Renal pelvis (tissue), 4 donors: Measurements from ENCODE around the gene DMBX1. TPM values are rescaled to one million over a fixed set of nuclear protein-coding genes. Genes with fewer than 3 reads are reported as not detected.

Source experiments
- DNase-seq: peaks from one replicate; pipeline ENCODE4 v3.0.0-alpha.2; 2013
- polyA plus RNA-seq, 3 donors: library from polyadenylated mRNA; unstranded; fragments of 120-200 nt; gene quantifications; one replicate each; pipeline ENCODE4 v1.2.1, GENCODE V29; 2013; ENCODE audit not compliant: insufficient read length in 3 of 3

DMBX1 gene
- polyA plus RNA-seq, 3 donors, result 0.06 TPM; not detected in 2

GRCh38 chr1:46481961-46482360, 7.7 kb upstream of the DMBX1 start:
- DNase-seq, result no peak

- no peak for DNase-seq
Measured at GRCh38 chr1:46483589-46483988, 6.0 kb upstream of the DMBX1 start.

GRCh38 chr1:46484783-46485490, 4.7 kb upstream of the DMBX1 start:
- no peak for DNase-seq

- DNase-seq, result no peak
Measured at GRCh38 chr1:46485564-46486431, 3.8 kb upstream of the DMBX1 start.

GRCh38 chr1:46486432-46487015, 3.1 kb upstream of the DMBX1 start:
- DNase-seq, result no peak

GRCh38 chr1:46487818-46488218, 1.8 kb upstream of the DMBX1 start:
- DNase-seq, result no peak

DNA sequence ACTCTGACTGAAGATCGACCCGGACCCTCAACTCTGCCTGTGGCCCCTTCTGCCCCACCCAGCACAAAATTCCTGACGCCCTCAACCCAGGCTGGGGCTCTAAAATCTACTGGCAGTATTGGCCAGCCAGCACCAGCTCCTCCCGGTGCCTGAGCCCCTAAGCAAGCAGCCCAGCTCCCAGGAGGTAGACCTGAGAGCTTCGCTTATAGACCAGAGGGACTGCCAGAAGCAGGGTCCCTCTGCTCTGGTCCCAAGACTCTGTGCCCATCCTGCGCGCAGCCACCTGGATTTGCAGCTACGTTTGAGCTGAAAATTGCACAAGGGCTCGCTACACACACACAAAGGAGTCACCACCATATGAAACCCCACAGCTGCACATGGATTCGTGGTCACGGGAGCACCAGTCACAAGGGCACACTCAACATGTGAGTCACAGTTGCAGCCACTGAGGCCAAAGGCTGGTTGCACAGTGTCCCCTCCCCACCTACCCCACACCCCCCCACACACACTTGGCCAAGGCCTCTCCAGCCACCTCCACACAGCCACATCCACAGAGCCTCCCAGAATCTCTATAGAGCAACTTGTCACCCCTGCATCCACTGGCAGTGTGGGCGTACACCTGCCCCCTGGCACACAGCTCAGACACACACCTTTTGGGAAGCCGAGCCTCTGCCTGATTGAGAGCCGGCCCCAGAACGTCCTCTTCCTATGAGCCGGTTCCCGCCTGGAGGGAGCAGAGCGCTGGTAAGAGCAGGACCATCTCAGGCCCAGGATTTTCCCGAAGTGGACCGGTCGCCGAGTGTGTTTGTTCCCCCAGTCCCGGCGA, 1.1 kb upstream of the DMBX1 start:
- DNase-seq, result no peak

DNA sequence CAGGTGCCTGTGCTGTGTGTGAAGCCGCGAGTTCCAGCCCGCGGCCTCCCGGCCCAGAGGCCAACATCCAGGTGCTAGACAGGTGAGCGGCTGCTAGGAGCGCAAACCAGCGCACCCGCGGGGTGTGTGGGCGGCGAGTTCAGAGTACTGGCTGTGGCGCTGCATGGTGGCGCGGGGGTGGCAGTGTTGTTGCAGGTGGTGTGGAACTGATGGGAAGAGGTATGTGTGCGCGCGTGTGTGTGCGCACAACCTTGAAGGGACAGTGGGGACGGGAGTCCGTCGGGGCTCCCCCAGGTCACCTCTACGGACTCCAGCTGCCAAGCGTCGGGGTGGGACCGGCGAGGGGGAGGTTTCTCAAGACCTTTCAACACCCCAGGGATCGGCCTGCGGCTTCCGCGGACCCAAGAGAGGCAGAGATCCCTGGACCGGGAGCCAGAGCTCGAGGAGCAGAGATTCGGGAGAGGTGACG, 433 bp upstream of the DMBX1 start:
- DNase-seq, result no peak

- DNase-seq, result no peak
Measured at GRCh38 chr1:46490406-46490655, 695 bp downstream of the DMBX1 start.

DNA sequence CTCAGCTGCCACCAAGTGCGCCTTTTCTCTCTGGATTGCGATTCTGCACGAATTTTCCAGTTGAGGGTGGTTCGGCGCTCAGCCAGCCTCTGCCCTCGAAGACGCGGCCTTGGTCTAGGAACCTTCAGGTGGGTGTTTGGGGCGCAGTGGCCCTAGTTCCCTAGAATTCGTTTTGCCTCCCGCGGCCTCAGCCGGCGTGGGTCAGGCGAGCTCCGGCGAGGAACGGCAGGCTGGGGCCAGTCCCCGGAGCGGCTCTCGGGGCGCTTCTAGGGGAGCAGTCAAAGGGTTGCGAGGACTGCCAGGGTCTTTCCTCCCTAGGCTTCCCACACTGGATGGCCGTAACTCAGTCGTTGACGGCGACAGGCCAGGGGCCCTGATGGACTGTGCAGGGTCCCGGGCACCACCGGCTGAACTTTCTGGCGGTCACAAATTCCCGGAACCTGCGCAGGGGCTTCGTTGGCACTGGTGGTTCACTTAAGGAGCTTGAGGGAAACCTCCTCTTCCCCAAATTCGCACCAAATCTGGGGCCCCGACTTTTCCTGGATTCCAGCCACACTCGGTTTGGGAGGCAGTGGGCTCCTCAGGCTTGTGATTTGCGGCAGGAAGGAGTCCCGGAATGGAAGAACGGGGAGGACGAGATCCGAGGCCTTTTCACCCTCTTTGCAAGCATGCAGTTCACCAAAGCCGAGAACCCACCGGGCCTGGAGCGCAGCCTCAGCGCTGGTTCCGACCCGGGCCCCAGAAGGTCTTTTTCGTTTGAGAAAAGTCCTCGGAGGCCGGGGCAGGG, 1.2 kb downstream of the DMBX1 start:
- no peak for DNase-seq

- no peak for DNase-seq
Measured at GRCh38 chr1:46491443-46492268, 2.0 kb downstream of the DMBX1 start.

GRCh38 chr1:46492269-46492853, 2.7 kb downstream of the DMBX1 start:
- no peak for DNase-seq

- DNase-seq, result no peak
Measured at GRCh38 chr1:46492871-46493270, 3.2 kb downstream of the DMBX1 start.

GRCh38 chr1:46493316-46494032, 3.8 kb downstream of the DMBX1 start:
- no peak for DNase-seq

- DNase-seq, result no peak
Measured at GRCh38 chr1:46494910-46495309, 5.3 kb downstream of the DMBX1 start.

DNA sequence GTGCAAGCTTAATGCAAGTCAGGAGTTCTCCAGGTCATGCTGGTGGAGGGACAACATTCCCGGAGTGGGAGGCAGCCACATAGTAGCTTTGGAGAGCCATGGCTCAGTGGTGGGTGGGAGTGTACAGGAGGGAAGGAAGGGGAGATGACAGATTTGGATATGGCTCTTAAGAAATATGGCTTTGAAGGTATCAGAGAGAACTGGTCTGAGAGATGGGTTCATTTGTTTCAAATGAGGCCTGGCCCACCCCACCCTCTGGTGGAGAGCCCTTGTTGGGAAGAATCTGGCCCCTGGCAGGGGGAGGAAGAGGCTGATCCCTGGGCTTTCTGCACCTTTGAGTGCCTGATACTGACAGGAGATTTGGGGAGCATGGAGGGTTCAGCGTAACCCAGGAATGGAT, 6.1 kb downstream of the DMBX1 start:
- DNase-seq, result no peak

DNA sequence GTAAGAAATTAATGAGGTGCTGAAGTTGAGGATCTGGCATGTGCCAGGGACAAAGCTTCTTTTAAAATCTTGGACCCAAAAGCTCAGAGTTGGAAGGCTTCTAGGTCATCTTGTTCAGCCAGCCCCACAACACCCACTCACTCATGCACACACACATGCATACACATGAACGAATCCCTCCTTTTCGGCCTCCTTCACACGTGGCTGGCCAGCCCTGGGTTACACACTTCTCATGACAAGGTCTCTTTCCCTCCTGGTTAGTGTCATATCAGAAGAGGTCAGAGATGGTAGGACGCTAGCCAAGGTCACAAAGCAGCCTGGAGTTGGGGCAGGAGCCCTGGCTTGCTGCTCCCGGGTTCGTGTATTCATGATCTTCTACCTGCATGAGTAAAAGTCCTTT, 6.9 kb downstream of the DMBX1 start:
- no peak for DNase-seq

- DNase-seq, result no peak
Measured at GRCh38 chr1:46497020-46497419, 7.4 kb downstream of the DMBX1 start.

GRCh38 chr1:46497665-46498064, 8.0 kb downstream of the DMBX1 start:
- no peak for DNase-seq
